Dedifferentiated amniotic fluid mesenchymal stem cell (primary cell): Measurements from ENCODE around the gene CCL4.

Experiments used
- DNase-seq: peaks from one replicate; pipeline ENCODE4 v3.0.0-alpha.2; 2016; ENCODE audit errors: extremely low spot score

Gene CCL4

DNA sequence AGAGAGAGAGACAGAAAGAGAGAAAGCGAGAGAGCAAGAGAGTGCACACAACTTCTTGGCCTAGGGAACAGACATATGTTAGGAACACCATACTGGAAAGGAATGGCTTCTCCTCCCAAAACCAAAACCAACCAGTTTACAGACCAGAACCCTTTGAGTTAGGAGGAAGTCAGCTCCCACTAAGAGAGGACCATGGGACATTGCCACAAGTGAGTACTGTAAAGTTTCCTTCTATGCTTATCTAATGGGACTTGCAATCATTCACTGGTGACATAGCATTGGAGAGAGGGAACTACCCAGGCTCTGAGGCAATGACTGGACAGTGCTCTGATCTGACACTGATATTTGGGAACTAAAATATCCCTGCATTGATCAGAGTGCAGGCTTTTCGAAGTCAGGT lies 40.4 kb downstream of the CCL4 start:
- DNase-seq = no peak

DNA sequence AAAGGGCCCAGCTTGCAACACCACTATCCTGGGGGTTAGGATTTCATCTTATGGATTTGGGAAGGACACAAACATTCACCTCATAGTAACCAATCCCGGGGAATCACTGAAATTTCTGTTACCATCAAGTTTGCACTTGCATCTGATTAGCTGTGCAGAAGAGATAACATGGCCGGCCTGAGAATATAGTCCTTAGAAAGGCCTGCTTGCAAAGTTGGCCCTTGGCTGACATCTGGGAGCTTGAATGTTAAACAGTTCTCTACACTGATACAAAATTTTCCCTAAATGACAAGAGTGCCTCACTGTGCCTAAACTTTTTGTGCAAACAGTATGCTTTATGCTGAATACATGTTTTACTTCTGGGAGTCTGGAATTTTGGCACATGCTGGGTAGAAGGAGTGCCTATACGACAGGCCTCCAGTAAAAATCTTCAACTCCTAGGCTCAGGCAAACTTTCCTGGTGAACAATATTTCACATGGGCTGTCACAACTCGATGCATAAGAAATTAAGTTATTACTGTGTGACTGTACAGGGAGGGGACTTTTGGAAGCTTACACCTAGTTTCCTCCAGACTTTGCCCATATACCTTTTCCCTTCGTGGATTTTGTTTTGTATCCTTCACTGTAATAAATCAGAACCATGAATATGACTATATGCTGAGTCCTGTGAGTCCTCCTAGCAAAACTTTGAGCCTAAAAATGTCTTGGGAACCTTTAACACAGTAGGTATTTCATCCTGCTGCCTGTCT lies 41.5 kb downstream of the CCL4 start:
- DNase-seq = no peak

DNA sequence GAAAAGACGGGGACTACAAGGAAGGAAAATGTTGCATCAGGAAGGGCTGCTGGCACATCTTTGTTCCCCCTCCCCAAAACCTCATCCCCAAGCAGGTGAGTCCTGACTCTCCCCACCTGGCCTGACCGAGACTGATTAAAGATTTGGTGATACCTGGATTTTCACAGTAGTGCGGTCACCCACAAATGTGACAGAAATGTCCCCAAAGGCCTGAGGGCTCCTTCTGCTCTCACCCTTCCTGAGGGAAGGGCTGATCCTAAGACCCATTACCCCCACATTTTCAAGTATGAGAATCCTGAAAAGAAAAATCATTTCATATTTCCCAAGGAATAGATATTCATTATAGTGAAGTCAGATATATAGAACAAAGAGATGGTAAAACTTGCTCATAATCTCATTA lies 44.0 kb downstream of the CCL4 start:
- no peak for DNase-seq

DNA sequence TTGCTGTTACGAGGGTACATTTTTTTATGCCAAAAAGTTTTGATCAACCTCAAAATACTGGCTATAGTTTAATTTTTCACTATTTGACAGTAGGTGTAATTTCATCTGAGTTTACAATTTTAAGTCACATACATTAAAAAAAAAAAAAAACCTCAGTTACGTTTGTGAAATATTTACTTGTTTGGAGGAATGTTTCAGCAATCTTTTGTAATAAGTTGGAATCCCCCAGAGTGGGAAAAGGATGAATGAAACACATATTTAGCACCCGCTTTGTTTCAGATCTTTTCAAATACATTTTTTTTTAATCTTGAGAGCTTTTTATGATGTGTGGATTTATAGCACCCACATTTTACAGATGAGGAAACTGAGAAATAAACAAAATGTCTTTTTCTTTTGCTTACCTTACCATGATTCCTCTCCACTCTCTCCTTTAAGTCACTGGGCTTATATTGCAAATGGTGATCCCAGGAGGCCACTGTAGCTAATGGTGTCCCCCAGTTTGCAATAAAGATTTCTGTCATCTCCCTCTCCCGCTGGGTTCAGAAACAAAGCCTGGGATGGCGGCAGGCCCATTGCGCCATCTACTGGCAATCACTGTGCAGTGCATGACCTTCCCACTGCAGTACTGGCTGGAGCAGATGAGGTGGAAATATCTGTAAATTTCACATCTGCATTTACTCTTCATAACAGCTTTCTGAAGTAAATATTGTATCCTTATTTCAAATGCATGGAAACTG lies 45.1 kb downstream of the CCL4 start:
- DNase-seq = peak; percentile 36

DNA sequence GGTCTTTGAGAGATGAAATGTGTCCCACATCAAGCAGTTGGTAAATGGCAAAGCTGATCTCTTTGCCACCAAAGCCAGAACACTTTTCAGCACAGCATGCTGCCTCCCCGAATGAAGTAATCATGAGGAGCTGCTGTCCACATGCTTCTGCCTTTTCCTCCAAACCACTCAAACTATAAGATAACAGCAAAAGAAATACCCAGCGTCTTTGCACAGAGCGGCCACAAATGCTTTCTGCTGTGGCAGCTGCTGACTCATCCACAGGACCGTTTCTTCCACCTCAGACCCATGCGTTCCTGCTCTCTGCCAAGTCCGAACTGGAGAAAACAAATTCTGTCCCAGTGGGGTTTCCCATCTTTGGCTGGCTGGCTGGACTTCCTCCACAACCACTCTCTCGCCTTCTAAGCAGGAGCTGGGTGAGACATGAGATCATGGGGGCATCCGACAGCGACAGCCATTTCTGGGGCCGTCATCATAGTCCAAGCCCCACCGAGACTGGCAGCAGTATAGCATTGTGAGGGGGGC lies 45.7 kb downstream of the CCL4 start:
- no peak for DNase-seq

DNA sequence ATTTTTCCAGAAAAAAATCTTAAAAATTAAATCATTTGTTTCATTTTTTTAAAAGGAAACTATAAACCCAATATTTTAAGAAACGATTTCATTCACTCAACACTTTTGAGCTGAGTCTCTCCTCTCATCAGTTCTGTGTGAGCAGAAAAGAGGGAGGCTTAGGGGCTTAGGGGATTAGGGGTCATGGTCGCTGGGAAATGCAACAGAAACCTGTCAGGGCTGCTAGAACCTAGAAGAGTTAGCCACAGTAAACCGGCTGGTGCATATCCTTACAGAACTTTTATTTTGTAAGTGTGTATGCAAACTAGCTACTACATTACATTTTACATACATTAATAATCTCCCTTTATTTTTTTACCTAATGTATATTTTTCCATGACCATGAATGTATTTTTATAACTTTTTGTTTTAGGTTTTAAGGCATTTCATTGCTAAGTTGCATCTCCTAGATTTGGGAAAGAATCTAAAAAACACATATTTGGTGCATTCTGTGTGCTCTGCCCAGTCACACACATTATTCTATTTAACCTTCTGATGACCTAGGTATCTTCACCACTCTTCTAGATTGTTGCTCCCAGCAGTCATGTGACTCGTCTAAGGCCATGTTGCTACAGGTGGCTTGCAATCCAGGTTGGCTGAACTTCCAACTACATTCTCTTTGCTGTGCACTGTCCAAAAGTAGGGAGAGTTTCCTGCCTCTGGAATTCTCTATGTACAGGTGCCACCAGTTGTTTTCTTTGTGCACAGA lies 48.4 kb downstream of the CCL4 start:
- DNase-seq = no peak

DNA sequence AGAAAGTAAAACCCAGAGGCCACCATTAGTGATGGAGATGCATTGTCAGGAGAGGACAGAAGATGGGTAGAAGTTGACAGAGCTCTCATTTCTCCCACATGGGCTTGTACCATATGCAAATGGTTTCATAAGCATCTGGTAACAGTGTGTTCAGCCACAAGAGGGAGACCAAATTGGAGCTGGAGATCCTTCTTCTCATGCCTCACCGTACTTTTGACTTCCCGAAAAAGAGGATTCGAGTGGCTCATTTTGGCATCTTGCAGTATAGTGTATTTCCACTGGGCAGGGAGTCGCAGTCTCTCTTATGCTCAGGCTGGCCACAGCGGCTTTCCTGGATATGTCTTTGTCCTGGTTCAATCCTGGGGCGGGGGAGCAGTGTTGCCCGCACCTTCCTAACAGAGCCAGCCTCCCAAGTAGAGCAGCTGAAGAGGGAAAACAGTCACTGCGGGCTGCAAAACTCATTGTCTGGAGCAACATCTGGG lies 49.1 kb downstream of the CCL4 start:
- no peak for DNase-seq

DNA sequence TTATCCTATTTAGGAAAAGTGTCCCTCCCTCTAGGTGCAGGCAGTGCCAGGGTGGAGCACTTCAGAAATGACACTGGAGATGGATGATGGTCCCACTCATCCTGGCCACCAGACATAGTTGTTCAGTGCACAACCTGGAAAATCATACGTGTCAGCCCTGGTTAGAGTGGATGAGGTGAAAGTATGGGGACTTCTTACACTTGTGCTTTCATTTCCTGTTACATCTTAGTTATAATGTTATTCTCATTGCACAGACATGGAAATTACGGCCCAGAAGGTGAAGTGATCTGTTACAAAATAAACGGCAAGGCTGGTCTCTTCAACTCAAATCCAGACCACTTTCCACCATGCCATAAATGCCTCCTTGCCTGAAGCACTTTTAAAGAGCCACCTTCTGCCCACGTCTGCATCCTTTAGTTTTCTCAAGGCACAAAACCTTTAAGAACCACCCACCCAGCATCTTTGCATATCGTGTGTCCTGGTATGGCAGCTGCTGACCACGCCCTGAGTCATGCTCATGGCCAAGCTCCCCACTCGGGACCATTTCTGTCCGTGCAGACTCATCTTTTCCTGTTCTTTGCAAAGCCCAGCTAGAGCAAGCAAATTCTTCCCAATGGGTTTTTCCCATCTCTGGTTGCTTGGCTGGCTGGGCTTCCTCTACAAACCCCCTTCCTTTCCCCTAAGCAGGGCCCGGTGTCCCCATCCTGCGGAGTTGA lies 50.4 kb downstream of the CCL4 start:
- no peak for DNase-seq
